GM10248 (cell line): ENCODE measurements around the gene BIVM.

Source experiments
- CTCF ChIA-PET: fragments of 300-600 bp; sonication (Branson Sonifier 250); formaldehyde crosslinking; extraction: SDS; loops from one replicate; lab custom pipeline; 2021; ENCODE audit warnings: antibody characterized with exemption; lab: Yijun Ruan, JAX
- POLR2A ChIA-PET: fragments of 350-650 bp; sonication (Branson Sonifier 250); formaldehyde crosslinking; extraction: SDS; loops from one replicate; lab custom pipeline; 2020; ENCODE audit warnings: antibody characterized with exemption; lab: Yijun Ruan, JAX
- DNase-seq: peaks from one replicate; pipeline ENCODE4 v3.0.0; 2012; ENCODE audit errors: extremely low spot score
- CTCF ChIP-seq: IDR thresholded peaks from 2 replicates; pipeline ENCODE4 v1.5.1; 2012; ENCODE audit warnings: mild to moderate bottlenecking, low read depth; ENCODE audit errors: extremely low read depth, missing control alignments, control extremely low read depth

Gene BIVM

DNA sequence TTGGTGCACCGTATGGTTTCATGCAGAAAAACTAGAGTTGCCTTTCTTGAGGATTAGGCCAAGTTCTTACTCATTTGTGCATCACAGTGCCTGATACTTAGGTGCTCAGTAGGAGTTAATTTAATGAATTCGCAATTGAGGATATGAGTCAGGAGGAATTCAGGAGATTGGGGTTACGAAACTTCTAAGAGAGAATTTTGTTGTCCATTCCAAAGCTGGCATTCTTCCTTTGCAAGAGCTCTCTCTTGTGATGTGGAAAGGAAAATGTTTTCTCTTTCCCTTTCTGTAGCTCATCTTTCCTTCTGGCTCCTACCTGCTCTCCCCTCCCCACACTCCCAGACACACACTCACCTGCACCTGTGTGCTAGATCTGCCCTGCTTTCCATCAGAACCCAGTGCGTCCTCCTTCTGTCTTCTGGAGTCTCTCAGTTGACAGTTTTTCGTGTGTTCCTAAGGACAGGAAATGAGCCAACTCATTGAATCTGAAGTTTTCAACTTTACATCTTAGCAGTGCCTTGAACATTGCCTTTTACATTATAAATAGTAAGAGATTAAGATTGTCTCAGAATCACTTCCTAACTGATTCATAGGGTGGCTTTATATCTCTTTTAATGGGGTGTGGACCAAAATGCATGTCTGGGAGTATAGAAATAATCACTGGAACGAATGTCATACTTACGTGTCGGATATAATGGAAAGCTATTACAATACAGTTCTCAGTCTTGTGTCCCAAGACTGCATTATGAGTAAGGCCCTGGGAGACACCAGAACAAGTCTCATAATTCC lies 27.2 kb downstream of the BIVM start:
- no peak for TF ChIP-seq CTCF
- ChIA-PET POLR2A (no interaction called here), CTCF (interaction anchor here (1.8 kb wide), 1 partner anchor 11 kb away, joined by 6 read pairs; no protein-coding TSS in a partner anchor)
- no peak for DNase-seq

DNA sequence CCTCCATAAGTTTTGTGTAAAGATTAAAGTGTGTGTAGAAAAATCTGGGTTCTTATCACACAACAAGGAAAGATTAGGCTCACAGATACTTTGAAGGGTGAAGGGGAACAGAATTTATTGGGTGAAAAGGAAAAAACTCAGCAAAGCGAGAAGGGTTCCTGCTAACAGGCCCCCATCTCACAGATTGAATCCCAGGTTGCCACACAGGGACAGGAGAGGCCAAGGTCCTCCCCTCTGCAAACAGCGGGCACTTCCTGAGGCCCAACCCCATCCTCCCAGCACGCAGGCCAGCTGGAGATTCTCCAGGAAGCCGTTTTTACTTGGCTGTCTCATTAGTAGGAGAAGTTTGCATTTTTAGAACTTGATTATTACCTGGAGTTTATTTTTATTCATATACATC lies 31.7 kb downstream of the BIVM start:
- DNase-seq: no peak

DNA sequence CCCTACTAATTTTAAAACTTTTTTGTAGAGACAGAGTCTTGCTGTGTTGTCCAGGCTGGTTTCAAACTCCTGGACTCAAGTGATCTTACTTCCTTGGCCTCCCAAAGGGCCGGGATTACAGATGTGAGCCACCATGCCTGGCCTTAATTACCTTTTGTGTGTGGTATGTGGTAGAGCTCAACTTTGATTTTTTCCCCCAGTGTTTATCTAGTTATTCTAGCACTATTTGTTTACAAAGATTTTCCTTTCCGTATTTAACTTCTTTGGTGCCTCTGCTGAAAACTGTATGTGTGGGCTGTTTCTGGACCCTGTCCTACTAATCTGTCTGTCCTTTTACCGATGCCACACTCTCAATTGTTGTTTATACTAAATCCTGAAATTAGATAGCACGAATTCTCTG lies 37.6 kb downstream of the BIVM start:
- POLR2A ChIA-PET: no interaction called here

More for the DNA sequence above, 31.7 kb downstream of the BIVM start:
- ChIA-PET POLR2A (no interaction called here), CTCF (interaction anchor here (1.1 to 2.2 kb wide), 4 partner anchors 12 to 30 kb away, joined by 3 to 11 read pairs (median 4); no protein-coding TSS in a partner anchor)
- TF ChIP-seq CTCF: no peak

GRCh38 chr13:102838273-102838672 lies 39.4 kb downstream of the BIVM start:
- ChIA-PET POLR2A (no interaction called here), CTCF (interaction anchor here (1.7 to 1.8 kb wide), 2 partner anchors 12 to 38 kb away, joined by 6 to 7 read pairs; no protein-coding TSS in a partner anchor)
- TF ChIP-seq CTCF: no peak
- DNase-seq: no peak

More for the DNA sequence above, 37.6 kb downstream of the BIVM start:
- no peak for DNase-seq
- CTCF ChIA-PET: interaction anchor here (1.0 to 1.8 kb wide), 4 partner anchors 9 to 36 kb away, joined by 3 to 7 read pairs (median 4); partner anchors contain the start of gene ERCC5
- no peak for TF ChIP-seq CTCF

DNA sequence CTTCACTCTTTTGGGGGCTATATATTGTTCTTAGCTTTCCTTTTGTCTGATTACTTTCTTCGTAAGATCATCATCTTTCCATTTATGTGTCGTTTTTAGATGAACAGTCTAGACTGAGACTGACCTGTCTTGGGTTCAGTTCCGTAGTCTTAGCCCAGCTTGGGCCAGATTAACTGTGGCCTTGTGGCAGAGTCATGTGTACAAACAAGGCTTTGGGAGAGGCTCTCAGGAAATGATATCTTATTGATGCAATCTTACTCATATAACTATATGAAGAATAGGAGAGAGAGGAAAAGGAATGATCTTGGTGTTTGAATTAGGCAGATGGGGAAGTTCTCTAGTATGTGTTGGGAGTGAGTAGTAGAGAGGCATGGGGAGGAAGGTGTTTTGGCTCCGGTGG lies 40.1 kb downstream of the BIVM start:
- POLR2A ChIA-PET: no interaction called here
- no peak for DNase-seq
- no peak for TF ChIP-seq CTCF
- CTCF ChIA-PET: interaction anchor here (1.6 kb wide), 1 partner anchor 10 kb away, joined by 6 read pairs; no protein-coding TSS in a partner anchor

- no peak for TF ChIP-seq CTCF
- DNase-seq: no peak
- CTCF ChIA-PET: interaction anchor here (1.6 kb wide), 1 partner anchor 10 kb away, joined by 6 read pairs; no protein-coding TSS in a partner anchor
- POLR2A ChIA-PET: no interaction called here
Observed at GRCh38 chr13:102839462-102839861, 40.5 kb downstream of the BIVM start.
